ENCODE results near the gene MACROD1.

DNA sequence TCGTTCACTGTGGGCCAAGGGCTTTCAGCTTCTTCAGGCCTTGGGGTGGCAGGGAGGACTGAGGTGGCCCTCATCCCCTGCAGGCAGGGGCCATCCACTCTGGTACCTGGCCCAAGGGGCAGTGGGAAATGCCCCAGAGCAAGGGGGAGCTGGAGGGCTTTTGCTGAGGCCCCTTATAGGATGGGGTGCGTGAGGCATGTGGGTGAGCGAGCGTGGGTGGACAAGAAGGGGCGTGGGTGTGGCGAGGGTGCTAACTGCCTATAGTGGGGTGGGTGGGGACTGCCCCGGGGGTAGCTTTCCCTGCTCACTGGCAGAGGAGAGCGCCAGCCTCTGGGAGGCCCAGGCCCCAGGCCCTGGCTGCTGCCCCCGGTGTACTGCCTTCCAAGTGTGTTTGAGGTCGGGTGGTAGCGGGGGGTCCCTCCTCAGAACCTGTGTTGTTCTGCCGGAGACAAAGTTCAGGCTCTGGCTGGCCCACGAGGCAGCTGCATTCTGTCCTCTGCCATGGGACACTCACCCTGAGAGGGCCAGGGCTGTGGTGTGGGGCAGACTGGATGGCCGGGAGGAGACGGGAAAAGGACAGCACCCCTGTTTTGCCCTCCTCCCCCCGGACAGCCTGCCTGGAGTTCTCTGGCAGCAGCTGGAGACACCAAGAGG lies 126.8 kb downstream of the MACROD1 start:
- TF ChIP-seq, protein P1, sequence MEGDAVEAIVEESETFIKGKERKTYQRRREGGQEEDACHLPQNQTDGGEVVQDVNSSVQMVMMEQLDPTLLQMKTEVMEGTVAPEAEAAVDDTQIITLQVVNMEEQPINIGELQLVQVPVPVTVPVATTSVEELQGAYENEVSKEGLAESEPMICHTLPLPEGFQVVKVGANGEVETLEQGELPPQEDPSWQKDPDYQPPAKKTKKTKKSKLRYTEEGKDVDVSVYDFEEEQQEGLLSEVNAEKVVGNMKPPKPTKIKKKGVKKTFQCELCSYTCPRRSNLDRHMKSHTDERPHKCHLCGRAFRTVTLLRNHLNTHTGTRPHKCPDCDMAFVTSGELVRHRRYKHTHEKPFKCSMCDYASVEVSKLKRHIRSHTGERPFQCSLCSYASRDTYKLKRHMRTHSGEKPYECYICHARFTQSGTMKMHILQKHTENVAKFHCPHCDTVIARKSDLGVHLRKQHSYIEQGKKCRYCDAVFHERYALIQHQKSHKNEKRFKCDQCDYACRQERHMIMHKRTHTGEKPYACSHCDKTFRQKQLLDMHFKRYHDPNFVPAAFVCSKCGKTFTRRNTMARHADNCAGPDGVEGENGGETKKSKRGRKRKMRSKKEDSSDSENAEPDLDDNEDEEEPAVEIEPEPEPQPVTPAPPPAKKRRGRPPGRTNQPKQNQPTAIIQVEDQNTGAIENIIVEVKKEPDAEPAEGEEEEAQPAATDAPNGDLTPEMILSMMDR (IDR thresholded peaks at IDR 0.05; ENCODE audit: poor library complexity): no peak
- no peak for TF ChIP-seq EZH2phosphoT487 (IDR thresholded peaks at IDR 0.05; ENCODE audit: low read depth, severe bottlenecking, unreplicated experiment)

All from hepatocyte (in vitro differentiated cells).